T-helper 1 cell treated with Interleukin-12 subunit alpha and Interleukin-12 subunit beta and Interleukin-4 antibody, amounts not matched to agents 30 ng/mL and 1 ng/mL, for 36 hours (primary cell): ENCODE results near the gene DCAF8L1. TPM values are rescaled to one million over a fixed set of nuclear protein-coding genes. Genes with fewer than 3 reads are reported as not detected.
"Not testable (repeated sequence)": the region's sequence is repeated elsewhere in the genome, so short reads cannot be mapped to it uniquely, and the experiment has no call there.

Experiments
- intact Hi-C: fragments of 100-400 bp; cut with micrococcal nuclease; formaldehyde crosslinking; loops from one replicate; pipeline ENCODE4 v1.15.1; 2024
- total RNA-seq: library from RNA; stranded (reverse); gene quantifications from 2 replicates; pipeline ENCODE4 v1.2.3, GENCODE V29; 2022

Gene DCAF8L1
- not detected in 2 replicates for total RNA-seq

- intact Hi-C loops: no loop called here
These were observed at the start of gene DCAF8L1 for GRCh38 chrX:27981349-27981748. DCAF8L1 (minus strand) TSS chrX:27981449; CDS start chrX:27981334, 115 bp downstream.

GRCh38 chrX:28022371-28022770 is 41.1 kb upstream of the DCAF8L1 start:
- intact Hi-C loops: no loop called here

GRCh38 chrX:28016823-28017222 is 35.6 kb upstream of the DCAF8L1 start:
- intact Hi-C loops: no loop called here

GRCh38 chrX:28015993-28016392 is 34.7 kb upstream of the DCAF8L1 start:
- intact Hi-C loops: no loop called here

- intact Hi-C loops: no loop called here
These were observed 29.6 kb upstream of the DCAF8L1 start for GRCh38 chrX:28010875-28011274.

- intact Hi-C loops: no loop called here
These were observed 17.4 kb upstream of the DCAF8L1 start for GRCh38 chrX:27998666-27999065.

- intact Hi-C loops: no loop called here
These were observed 16.4 kb upstream of the DCAF8L1 start for GRCh38 chrX:27997622-27998021.

- intact Hi-C loops: no loop called here
These were observed 14.9 kb upstream of the DCAF8L1 start for GRCh38 chrX:27996132-27996531.

GRCh38 chrX:27995611-27996010 is 14.4 kb upstream of the DCAF8L1 start:
- intact Hi-C loops: no loop called here

- intact Hi-C loops: no loop called here
These were observed 6.8 kb upstream of the DCAF8L1 start for GRCh38 chrX:27987862-27988646.

- intact Hi-C loops: not testable (repeated sequence)
These were observed 4.3 kb downstream of the DCAF8L1 start for GRCh38 chrX:27976934-27977333.

GRCh38 chrX:27976284-27976683 is 5.0 kb downstream of the DCAF8L1 start:
- intact Hi-C loops: no loop called here

- intact Hi-C loops: no loop called here
These were observed 12.4 kb downstream of the DCAF8L1 start for GRCh38 chrX:27968878-27969277.

GRCh38 chrX:27968352-27968751 is 12.9 kb downstream of the DCAF8L1 start:
- intact Hi-C loops: no loop called here

GRCh38 chrX:27966955-27967354 is 14.3 kb downstream of the DCAF8L1 start:
- intact Hi-C loops: no loop called here

GRCh38 chrX:27966492-27966891 is 14.8 kb downstream of the DCAF8L1 start:
- intact Hi-C loops: no loop called here

GRCh38 chrX:27965348-27965747 is 15.9 kb downstream of the DCAF8L1 start:
- intact Hi-C loops: not testable (repeated sequence)

- intact Hi-C loops: no loop called here
These were observed 16.8 kb downstream of the DCAF8L1 start for GRCh38 chrX:27964432-27964831.

GRCh38 chrX:27960410-27960809 is 20.8 kb downstream of the DCAF8L1 start:
- intact Hi-C loops: not testable (repeated sequence)

GRCh38 chrX:27953171-27953570 is 28.1 kb downstream of the DCAF8L1 start:
- intact Hi-C loops: no loop called here

- intact Hi-C loops: no loop called here
These were observed 47.9 kb downstream of the DCAF8L1 start for GRCh38 chrX:27933361-27933760.
